Spleen (tissue), 11 donors: Measurements from ENCODE around the gene GNAS-AS1. TPM values are rescaled to one million over a fixed set of nuclear protein-coding genes. Genes with fewer than 3 reads are reported as not detected.
"Not testable (repeated sequence)": the region's sequence is repeated elsewhere in the genome, so short reads cannot be mapped to it uniquely, and the experiment has no call there.

Source experiments
- DNase-seq: peaks from one replicate; pipeline ENCODE4 v3.0.0-alpha.2; 2020
- H3K27ac ChIP-seq, 8 donors: fragments of 200-600 bp; sonication (generic) in 7 of 8; 1 replicate in 4 of 8; 2 replicates in 4 of 8; pipeline versions ENCODE4 v1.5.0 to v1.8.0; 2016 to 2021; ENCODE audit warnings: inconsistent platforms in 4 of 8, mild to moderate bottlenecking in 4 of 8, moderate library complexity in 1 of 8
- H3K27me3 ChIP-seq, 7 donors: fragments of 200-600 bp; sonication (generic) in 6 of 7; replicated peaks in 1 of 7; 1 replicate in 4 of 7; 2 replicates in 3 of 7; pipeline versions ENCODE4 v1.5.0 to v1.8.0; 2016 to 2021; ENCODE audit warnings: inconsistent platforms in 3 of 7, mild to moderate bottlenecking in 1 of 7
- H3K36me3 ChIP-seq, 6 donors: fragments of 200-600 bp; sonication (generic) in 5 of 6; 1 replicate in 4 of 6; 2 replicates in 2 of 6; pipeline versions ENCODE4 v1.5.0 to v1.8.0; 2016 to 2021; ENCODE audit warnings: inconsistent platforms in 2 of 6
- H3K4me1 ChIP-seq, 6 donors: fragments of 200-600 bp; sonication (generic) in 5 of 6; 1 replicate in 3 of 6; 2 replicates in 3 of 6; pipeline versions ENCODE4 v1.5.0 to v1.8.0; 2016 to 2021; ENCODE audit warnings: inconsistent platforms in 3 of 6
- H3K4me3 ChIP-seq, 8 donors: fragments of 200-600 bp; sonication (generic) in 7 of 8; 1 replicate in 4 of 8; 2 replicates in 4 of 8; pipeline versions ENCODE4 v1.5.0 to v1.8.0; 2016 to 2021; ENCODE audit warnings: inconsistent platforms in 4 of 8, mild to moderate bottlenecking in 4 of 8, moderate library complexity in 2 of 8
- H3K9me3 ChIP-seq, 8 donors: fragments of 200-600 bp; sonication (generic) in 7 of 8; 1 replicate in 4 of 8; 2 replicates in 4 of 8; pipeline versions ENCODE4 v1.5.0 to v1.8.0; 2016 to 2021; ENCODE audit warnings: inconsistent platforms in 4 of 8
- POLR2A ChIP-seq, 3 donors: fragments of 450-650 bp; IDR thresholded peaks; one replicate each; pipeline ENCODE4 v1.5.1; 2017; ENCODE audit warnings: antibody characterized with exemption in 3 of 3, mild to moderate bottlenecking in 1 of 3
- POLR2AphosphoS5 ChIP-seq, 3 donors: sonication (generic); formaldehyde crosslinking; IDR thresholded peaks; one replicate each; pipeline ENCODE4 v1.5.1; 2017; ENCODE audit warnings: antibody characterized with exemption in 3 of 3
- WGBS, 5 donors: extraction: QIAGEN DNeasy Blood & Tissue Kit in 3 of 5; methylation state at CpG; one replicate each; pipeline versions ENCODE4 v1.1.5 to v1.1.7; 2013 to 2018; 5-methylcytosine and 5-hydroxymethylcytosine counted together
- intact Hi-C: fragments of 100-400 bp; cut with DNase I; formaldehyde crosslinking; loops from one replicate; pipeline ENCODE4 v1.15.0; 2023; ENCODE audit warnings: low total_unique reads
- polyA plus RNA-seq, 3 donors: library from polyadenylated mRNA; stranded (reverse); fragments of 200-250 nt; gene quantifications; one replicate each; pipeline ENCODE4 v1.2.1, GENCODE V29; 2013
- total RNA-seq, 7 donors: library from RNA; depleted of rRNA in 3 of 7; stranded (reverse); fragments of >200 nt in 3 of 7; fragmentation: NEBNext Ultra II Directional in 4 of 7; extraction: Animal tissue kit (Norgen Biotek cat#: 25700) in 4 of 7; gene quantifications; one replicate each; pipeline versions ENCODE4 v1.1.0 to v1.2.1, GENCODE V29; 2016 to 2021
- TF ChIP-seq, protein P1 (sequence below), 11 experiments: fragments of 200-600 bp in 7 of 11; fragments of 450-650 bp in 4 of 11; sonication (generic) in 4 of 11; IDR thresholded peaks in 8 of 11; conservative IDR thresholded peaks in 3 of 11; 1 replicate in 7 of 11; 2 replicates in 4 of 11; pipeline versions ENCODE4 v1.4.0 to v1.8.0; 2016 to 2021; ENCODE audit warnings: antibody characterized with exemption in 11 of 11, inconsistent platforms in 4 of 11, mild to moderate bottlenecking in 1 of 11
- donor health status: healthy with polysubstance abuse.
- donor health status: DM: no; HTN: no; CAD: no; lungs with moderate emphysema.
- donor health status: DM: no; HTN: no; CAD: no.
- donor health status: Bipolar disorder and iron deficiency.
- donor health status: healthy.
- donor health status: DM: no; HTN: no; CAD: no.
- donor health status: DM: yes; HTN: yes; CAD: no.

The GNAS-AS1 gene
- total and polyA plus RNA-seq, 10 donors = 0.18 to 1.1 (median 0.45) TPM; not detected in 2

DNA sequence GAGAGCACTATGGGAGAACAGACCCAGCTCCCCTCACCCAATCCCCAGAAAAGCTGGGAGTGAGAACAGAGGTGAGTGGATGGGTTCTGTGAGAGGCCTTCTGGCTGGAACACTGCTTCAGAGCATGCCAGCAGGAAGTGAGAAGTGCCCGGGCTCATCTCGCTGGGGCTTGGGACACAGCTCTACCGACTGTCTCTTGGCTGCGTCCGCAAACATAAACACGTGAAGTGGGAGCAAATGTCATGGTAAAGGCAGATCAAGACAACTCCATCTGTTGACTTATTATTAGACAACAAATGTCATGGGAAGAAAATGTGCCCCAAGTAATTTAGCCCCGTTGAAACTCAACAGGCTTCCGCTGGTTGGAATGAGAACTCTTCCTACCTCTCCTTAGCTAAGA is 25.9 kb downstream of the GNAS-AS1 start:
- WGBS, 5 donors = 81 to 89% (median 85%) methylated on average over 8 of the region's 8 CpGs
- DNase-seq = no peak
- no peak overlapping the region for H3K27ac ChIP-seq
- H3K36me3 ChIP-seq = no peaks in the 10 kb centered on the region
- H3K4me3 ChIP-seq = no peak overlapping the region
- TF ChIP-seq POLR2A (IDR thresholded peaks at IDR 0.05) (no peak), POLR2AphosphoS5 (IDR thresholded peaks at IDR 0.05) (no peak)
- TF ChIP-seq, protein P1, sequence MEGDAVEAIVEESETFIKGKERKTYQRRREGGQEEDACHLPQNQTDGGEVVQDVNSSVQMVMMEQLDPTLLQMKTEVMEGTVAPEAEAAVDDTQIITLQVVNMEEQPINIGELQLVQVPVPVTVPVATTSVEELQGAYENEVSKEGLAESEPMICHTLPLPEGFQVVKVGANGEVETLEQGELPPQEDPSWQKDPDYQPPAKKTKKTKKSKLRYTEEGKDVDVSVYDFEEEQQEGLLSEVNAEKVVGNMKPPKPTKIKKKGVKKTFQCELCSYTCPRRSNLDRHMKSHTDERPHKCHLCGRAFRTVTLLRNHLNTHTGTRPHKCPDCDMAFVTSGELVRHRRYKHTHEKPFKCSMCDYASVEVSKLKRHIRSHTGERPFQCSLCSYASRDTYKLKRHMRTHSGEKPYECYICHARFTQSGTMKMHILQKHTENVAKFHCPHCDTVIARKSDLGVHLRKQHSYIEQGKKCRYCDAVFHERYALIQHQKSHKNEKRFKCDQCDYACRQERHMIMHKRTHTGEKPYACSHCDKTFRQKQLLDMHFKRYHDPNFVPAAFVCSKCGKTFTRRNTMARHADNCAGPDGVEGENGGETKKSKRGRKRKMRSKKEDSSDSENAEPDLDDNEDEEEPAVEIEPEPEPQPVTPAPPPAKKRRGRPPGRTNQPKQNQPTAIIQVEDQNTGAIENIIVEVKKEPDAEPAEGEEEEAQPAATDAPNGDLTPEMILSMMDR (IDR thresholded peaks at IDR 0.05 in 8 of 11, conservative IDR thresholded peaks at IDR 0.05 in 3 of 11) = no peak
- peaks cover 0 to 6% (median 0%) of the 10 kb centered on the region in 8 donors for H3K9me3 ChIP-seq
- intact Hi-C loops = no loop called here
- H3K4me1 ChIP-seq = no peaks in the 10 kb centered on the region
- no peaks in the 10 kb centered on the region for H3K27me3 ChIP-seq

DNA sequence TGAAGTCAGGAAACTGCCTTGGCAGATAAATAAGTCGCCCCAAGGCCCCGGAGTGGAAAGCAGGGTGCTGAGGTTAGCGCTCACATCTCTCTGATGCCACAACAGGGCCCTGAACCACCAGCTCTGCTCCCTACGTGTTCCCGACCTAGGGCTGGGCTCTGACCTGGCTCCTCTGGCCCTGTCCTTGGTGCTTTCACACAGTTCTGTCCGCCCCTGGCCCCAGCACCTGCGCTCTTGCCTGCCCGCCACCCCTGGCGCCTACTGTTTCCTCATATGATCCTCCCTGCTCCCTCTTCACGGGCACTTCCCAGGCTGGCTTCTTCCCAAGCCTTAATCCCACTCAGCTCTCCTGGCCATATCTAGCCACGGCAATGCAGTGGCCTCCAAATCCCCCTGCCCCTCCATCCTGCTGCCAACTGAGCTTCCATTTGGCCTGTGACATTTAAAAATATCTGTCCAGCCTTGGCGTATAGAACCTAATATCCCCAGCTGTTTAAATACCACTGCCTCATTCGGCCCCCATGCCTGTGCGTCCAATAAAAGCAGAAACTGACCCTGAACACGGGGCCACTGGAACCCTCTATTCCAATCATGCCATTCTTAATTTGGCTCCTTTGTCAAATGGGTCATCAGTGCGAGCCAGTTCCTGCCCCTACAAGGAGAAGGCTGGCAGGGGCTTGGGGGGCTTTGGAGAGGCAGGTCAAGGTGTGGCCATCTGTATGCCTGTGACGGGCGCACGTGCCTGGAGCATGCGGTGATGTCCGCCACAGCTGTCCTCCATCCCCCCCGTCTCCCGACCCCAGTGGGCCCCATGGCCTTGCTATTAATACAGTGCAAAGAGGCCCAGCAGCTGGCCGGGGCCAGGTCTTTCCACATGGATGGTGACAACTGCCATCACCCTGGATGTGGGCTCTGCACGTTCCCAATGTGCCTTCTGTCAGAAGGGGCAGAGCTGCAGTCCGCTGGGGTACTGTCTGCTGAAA is 27.7 kb downstream of the GNAS-AS1 start:
- WGBS, 5 donors = 89 to 94% (median 91%) methylated on average over 18 to 26 of the region's 26 CpGs
- no peak overlapping the region for H3K4me3 ChIP-seq
- no peaks in the 10 kb centered on the region for H3K36me3 ChIP-seq
- H3K4me1 ChIP-seq = no peaks in the 10 kb centered on the region
- intact Hi-C loops = no loop called here
- peaks cover 0 to 6% (median 0%) of the 10 kb centered on the region in 8 donors for H3K9me3 ChIP-seq
- no peaks in the 10 kb centered on the region for H3K27me3 ChIP-seq
- DNase-seq = no peak
- TF ChIP-seq, protein P1 (IDR thresholded peaks at IDR 0.05 in 8 of 11, conservative IDR thresholded peaks at IDR 0.05 in 3 of 11) = no peak
- TF ChIP-seq POLR2AphosphoS5 (IDR thresholded peaks at IDR 0.05) = no peak
- TF ChIP-seq POLR2A (IDR thresholded peaks at IDR 0.05) = no peak
- no peak overlapping the region for H3K27ac ChIP-seq

DNA sequence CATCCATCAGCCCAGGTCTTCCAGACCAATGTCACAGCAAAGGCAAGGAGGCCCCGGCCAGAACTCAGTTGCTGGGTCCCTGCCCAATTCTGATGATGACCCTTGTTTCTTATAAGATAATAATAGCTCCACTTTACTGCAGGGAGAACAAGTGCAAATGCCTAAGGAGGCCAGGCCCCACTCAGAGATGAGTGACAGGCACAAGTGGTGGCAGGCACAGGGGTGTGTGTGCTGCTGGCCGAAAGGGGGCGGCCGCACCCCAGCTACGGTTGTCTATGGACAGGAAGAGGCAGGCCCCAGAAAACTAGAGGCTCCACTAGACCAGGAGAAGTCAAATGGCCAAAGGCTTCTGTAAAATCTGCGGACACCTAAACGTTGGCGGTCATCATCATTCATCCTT is 28.6 kb downstream of the GNAS-AS1 start:
- Histone ChIP-seq H3K4me3 (no peak overlapping the region), H3K4me1 (no peaks in the 10 kb centered on the region), H3K9me3 (peaks cover 0 to 6% (median 0%) of the 10 kb centered on the region in 8 donors), H3K36me3 (no peaks in the 10 kb centered on the region), H3K27me3 (no peaks in the 10 kb centered on the region), H3K27ac (no peak overlapping the region)
- TF ChIP-seq POLR2A (IDR thresholded peaks at IDR 0.05) = no peak
- no peak for TF ChIP-seq POLR2AphosphoS5 (IDR thresholded peaks at IDR 0.05)
- TF ChIP-seq, protein P1 (IDR thresholded peaks at IDR 0.05 in 8 of 11, conservative IDR thresholded peaks at IDR 0.05 in 3 of 11) = no peak
- intact Hi-C loops = no loop called here
- no peak for DNase-seq
- WGBS, 5 donors = 80 to 94% (median 87%) methylated on average over 8 of the region's 8 CpGs

DNA sequence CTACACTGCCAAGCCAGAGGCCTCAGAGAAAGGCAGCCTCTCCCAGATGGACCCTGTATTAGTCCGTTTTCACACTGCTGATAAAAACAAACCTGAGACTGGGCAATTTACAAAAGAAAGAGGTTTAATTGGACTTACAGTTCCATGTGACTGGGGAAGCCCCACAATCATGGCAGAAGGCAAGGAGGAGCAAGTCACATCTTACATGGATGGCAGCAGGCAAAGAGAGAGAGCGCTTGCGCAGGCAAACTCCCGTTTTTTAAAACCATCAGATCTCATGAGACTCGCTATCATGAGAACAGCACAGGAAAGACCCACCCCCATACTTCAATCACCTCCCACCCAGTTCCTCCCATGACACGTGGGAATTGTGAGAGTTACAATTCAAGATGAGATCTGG is 30.2 kb downstream of the GNAS-AS1 start:
- H3K36me3 ChIP-seq, H3K27me3 ChIP-seq, intact Hi-C loops, H3K27ac ChIP-seq, H3K4me3 ChIP-seq, DNase-seq, H3K4me1 ChIP-seq, H3K9me3 ChIP-seq: not testable (repeated sequence)
- 89 to 94% (median 92%) methylated on average over 6 of the region's 6 CpGs for WGBS, 5 donors
